Endothelial cell (in vitro differentiated cells): ENCODE measurements around the gene SYNJ2. TPM values are rescaled to one million over a fixed set of nuclear protein-coding genes. Genes with fewer than 3 reads are reported as not detected.

Source experiments
- DNase-seq: peaks from one replicate; pipeline ENCODE4 v3.0.0; 2021; ENCODE audit warnings: low spot score
- H3K27ac Mint-ChIP-seq: one replicate; pipeline ENCODE4 v1.8.0; 2021; ENCODE audit warnings: mixed read lengths, inconsistent platforms; ENCODE audit not compliant: unreplicated experiment
- H3K27me3 Mint-ChIP-seq: one replicate; pipeline ENCODE4 v1.8.0; 2021; ENCODE audit warnings: mild to moderate bottlenecking, moderate library complexity, mixed read lengths, inconsistent platforms; ENCODE audit not compliant: unreplicated experiment
- H3K36me3 Mint-ChIP-seq: one replicate; pipeline ENCODE4 v1.8.0; 2021; ENCODE audit warnings: mild to moderate bottlenecking, low read depth, mixed read lengths, inconsistent platforms; ENCODE audit not compliant: unreplicated experiment
- H3K4me1 Mint-ChIP-seq: one replicate; pipeline ENCODE4 v1.8.0; 2021; ENCODE audit warnings: mild to moderate bottlenecking, mixed read lengths, inconsistent platforms; ENCODE audit not compliant: unreplicated experiment
- H3K4me3 Mint-ChIP-seq: one replicate; pipeline ENCODE4 v1.8.0; 2021; ENCODE audit warnings: mild to moderate bottlenecking, mixed read lengths, inconsistent platforms; ENCODE audit not compliant: unreplicated experiment
- H3K9me3 Mint-ChIP-seq: one replicate; pipeline ENCODE4 v1.8.0; 2021; ENCODE audit warnings: mixed read lengths, inconsistent platforms; ENCODE audit not compliant: unreplicated experiment
- total RNA-seq: library from RNA; stranded (reverse); fragmentation: NEBNext Ultra II Directional; extraction: Animal tissue kit (Norgen Biotek cat#: 25700); gene quantifications from one replicate; pipeline ENCODE4 v1.2.1, GENCODE V29; 2021; ENCODE audit not compliant: unreplicated experiment
- TF ChIP-seq, protein P1 (sequence below): fragments of 200-600 bp; sonication (generic); IDR thresholded peaks from one replicate; pipeline ENCODE4 v1.5.0; 2021; ENCODE audit warnings: antibody characterized with exemption; ENCODE audit not compliant: unreplicated experiment

The SYNJ2 gene
- total RNA-seq, 1 donor from 2014 or later = 33.7 TPM

DNA sequence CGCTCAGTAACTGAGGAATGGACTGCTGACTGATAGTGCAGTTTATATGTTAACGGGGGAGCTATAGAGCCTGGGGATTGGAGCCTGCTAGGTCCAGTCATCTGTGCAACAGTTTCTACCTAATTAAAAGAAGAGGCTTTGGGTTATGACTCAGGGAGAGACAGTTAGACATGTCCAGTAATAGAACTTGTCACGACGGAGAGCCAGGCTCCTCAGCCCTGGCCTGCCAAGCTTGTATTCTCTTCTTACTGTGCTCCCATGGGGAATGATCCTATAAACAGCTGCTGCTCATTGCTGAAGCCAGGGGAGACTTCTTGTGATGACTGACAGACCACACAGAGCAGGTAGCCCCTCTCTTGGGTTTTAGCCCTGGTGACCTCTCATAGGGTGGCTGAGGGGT is 69.3 kb downstream of the SYNJ2 start:
- H3K9me3 Mint-ChIP-seq = no peaks in the 10 kb centered on the region

DNA sequence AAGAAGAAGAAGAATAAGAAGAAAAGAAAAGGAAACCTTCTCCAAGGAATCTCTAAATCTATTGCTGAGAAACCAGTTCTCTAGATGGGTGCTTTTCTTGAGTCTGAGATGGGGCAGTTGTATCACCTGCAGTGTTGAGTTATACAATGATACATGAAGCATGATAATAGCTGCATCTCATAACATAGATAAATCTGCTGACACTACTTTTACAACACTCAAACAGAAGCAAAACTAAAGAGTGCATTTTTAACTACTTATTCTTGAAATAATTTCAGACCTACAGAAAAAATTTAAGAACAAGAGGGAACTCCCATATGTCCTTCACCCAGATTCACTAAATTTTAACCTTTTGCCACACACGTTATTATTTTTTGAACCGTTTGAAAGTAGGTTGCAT is 70.3 kb downstream of the SYNJ2 start:
- DNase-seq = no peak
- Mint-ChIP-seq H3K36me3 (peaks cover 32% of the 10 kb centered on the region), H3K4me3 (no peak overlapping the region), H3K27ac (no peak overlapping the region), H3K27me3 (peaks cover 9% of the 10 kb centered on the region), H3K9me3 (no peaks in the 10 kb centered on the region), H3K4me1 (peaks cover 3% of the 10 kb centered on the region)
- TF ChIP-seq, protein P1, sequence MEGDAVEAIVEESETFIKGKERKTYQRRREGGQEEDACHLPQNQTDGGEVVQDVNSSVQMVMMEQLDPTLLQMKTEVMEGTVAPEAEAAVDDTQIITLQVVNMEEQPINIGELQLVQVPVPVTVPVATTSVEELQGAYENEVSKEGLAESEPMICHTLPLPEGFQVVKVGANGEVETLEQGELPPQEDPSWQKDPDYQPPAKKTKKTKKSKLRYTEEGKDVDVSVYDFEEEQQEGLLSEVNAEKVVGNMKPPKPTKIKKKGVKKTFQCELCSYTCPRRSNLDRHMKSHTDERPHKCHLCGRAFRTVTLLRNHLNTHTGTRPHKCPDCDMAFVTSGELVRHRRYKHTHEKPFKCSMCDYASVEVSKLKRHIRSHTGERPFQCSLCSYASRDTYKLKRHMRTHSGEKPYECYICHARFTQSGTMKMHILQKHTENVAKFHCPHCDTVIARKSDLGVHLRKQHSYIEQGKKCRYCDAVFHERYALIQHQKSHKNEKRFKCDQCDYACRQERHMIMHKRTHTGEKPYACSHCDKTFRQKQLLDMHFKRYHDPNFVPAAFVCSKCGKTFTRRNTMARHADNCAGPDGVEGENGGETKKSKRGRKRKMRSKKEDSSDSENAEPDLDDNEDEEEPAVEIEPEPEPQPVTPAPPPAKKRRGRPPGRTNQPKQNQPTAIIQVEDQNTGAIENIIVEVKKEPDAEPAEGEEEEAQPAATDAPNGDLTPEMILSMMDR = no peak

More for the DNA sequence above, 69.3 kb downstream of the SYNJ2 start:
- Mint-ChIP-seq H3K4me3 (no peak overlapping the region), H3K27me3 (peaks cover 9% of the 10 kb centered on the region), H3K4me1 (peaks cover 3% of the 10 kb centered on the region), H3K27ac (peak overlapping the region; percentile 10), H3K36me3 (peaks cover 32% of the 10 kb centered on the region)
- no peak for DNase-seq
- TF ChIP-seq, protein P1 = no peak

DNA sequence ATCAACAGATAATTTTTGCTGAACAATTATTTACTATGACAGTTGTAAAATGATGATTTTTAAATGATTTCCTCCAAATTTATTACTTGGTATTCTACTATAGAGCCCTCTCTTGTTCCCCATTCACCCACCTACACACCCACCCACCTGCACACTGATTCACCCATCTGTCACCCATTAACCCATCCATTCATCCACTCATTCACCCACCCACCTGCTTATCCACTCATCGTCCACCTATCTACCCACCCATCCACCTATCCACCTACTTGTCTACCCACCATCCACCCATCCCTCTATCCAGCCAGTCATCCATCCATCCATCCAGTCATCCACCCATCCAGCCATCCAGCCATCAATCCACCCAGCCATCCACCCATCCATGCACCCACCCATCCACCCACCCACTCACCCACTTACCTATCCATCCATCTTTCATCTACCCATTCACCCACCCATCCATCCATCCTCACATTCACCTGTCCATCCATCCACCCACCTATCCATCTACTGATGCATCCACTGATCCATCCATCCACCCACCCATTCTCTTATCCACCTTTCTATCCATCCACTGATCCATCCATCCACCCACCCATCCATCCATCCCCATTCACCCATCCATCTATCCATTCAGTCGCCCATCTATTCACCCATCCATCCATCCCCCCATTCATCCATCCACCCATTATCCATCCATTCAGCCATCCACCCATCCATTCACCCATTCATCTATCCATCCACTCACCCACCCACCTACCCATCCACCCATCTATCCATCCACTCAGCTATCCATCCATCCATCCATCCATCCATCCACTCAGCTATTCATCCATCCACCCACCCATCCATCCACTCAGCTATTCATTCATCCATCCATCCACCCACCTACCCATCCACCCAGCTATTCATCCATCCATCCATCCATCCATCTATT is 72.0 kb downstream of the SYNJ2 start:
- Mint-ChIP-seq H3K27me3 (peaks cover 11% of the 10 kb centered on the region), H3K36me3 (peaks cover 27% of the 10 kb centered on the region), H3K27ac (no peak overlapping the region), H3K9me3 (no peaks in the 10 kb centered on the region), H3K4me3 (peak overlapping the region; percentile 23), H3K4me1 (no peaks in the 10 kb centered on the region)
- no peak for DNase-seq
- TF ChIP-seq, protein P1 = no peak

DNA sequence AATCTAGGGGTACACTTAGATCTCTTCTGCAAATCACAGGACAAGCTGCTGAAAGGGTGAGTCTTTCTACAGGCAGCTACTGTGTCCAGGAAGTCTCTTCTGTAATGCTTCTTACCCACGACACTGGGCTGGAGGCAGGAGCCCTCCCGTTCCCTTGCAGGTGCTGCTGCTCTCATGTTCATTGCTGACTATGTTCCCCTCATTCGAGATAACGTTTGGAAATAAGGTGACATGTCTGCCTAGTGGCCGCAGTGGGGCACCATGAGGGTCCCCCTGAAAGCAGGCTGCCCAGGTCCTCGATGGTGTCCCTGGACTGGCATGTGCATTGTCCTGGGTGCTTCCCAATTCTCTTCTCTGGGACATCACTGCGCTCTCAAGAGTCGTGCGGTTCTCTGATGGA is 74.7 kb downstream of the SYNJ2 start:
- H3K9me3 Mint-ChIP-seq = no peaks in the 10 kb centered on the region
- no peak overlapping the region for H3K27ac Mint-ChIP-seq
- H3K4me3 Mint-ChIP-seq = no peak overlapping the region
- H3K4me1 Mint-ChIP-seq = peaks cover 7% of the 10 kb centered on the region
- peaks cover 15% of the 10 kb centered on the region for H3K36me3 Mint-ChIP-seq
- DNase-seq = no peak
- peaks cover 5% of the 10 kb centered on the region for H3K27me3 Mint-ChIP-seq
- TF ChIP-seq, protein P1 = no peak

DNA sequence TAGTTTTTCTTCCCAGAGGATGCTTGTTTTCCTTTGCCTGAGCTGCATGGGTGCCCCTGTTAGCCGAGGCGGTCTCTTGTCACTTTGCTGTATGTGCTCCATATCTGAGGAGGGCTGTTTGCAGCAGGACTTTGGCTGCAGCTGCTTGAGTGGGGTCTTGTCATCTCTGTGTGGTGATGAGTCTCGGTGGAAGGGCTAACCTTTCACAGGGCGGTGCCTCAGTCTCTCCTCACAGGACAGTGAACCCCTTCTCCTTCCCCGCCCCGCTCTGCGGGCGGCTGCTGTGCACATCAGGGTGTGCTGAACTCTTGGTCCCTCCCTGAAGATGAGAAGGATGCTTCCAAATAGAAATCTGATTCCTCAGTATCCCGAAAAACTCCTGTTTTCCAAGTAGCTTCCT is 75.1 kb downstream of the SYNJ2 start:
- Mint-ChIP-seq H3K27ac (no peak overlapping the region), H3K4me1 (peaks cover 7% of the 10 kb centered on the region), H3K4me3 (no peak overlapping the region), H3K27me3 (peaks cover 5% of the 10 kb centered on the region), H3K36me3 (peaks cover 16% of the 10 kb centered on the region), H3K9me3 (no peaks in the 10 kb centered on the region)
- no peak for DNase-seq
- TF ChIP-seq, protein P1 = no peak
